ENCODE data around the gene NFE2L2. TPM values are rescaled to one million over a fixed set of nuclear protein-coding genes. Genes with fewer than 3 reads are reported as not detected.

NFE2L2 gene
- total and polyA plus RNA-seq, 9 of the 15 experiments (the other 6 are each of a cell fraction or from before 2014, with no cell fraction given), result 29.3 to 120 (median 59.3) TPM

- H3K9me1 ChIP-seq (ENCODE audit: control insufficient read depth, insufficient read depth, low read length), result no peaks in the 10 kb centered on the region
- in situ Hi-C loops (cut with MboI) (no loop called here), intact Hi-C loops (cut with micrococcal nuclease) (no loop called here)
- ChIA-PET CTCF (ENCODE audit: low intra/inter-chr PET ratio) (no interaction called here), POLR2A (interaction anchor here (0.7 to 1.5 kb wide), 3 partner anchors 39 to 282 kb away, joined by 3 to 6 read pairs (median 6); partner anchors contain the start of gene NFE2L2)
- no peak for TF ChIP-seq BDP1 (IDR thresholded peaks at IDR 0.05; ENCODE audit: insufficient read depth, insufficient read length)
- peak in 2 of 3 experiments; percentile 3 to 7; a peak in 1 of 6 replicates for TF ChIP-seq CTCF (IDR thresholded peaks at IDR 0.05 in 2 of 3, conservative IDR thresholded peaks at IDR 0.05 in 1 of 3; ENCODE audit: insufficient read depth in 2 of 3, low read depth in 1 of 3, low read length in 3 of 3)
- TF ChIP-seq KDM1A (IDR thresholded peaks at IDR 0.05), result 0 out of 4 replicates have a peak, but pooled peaks of 1 of the 2 experiments have one; percentile 13
- no peak for TF ChIP-seq PHB (CRISPR knock-in tag; IDR thresholded peaks at IDR 0.05)
- peak; percentile 39 for TF ChIP-seq CTCFL (IDR thresholded peaks at IDR 0.05; ENCODE audit: borderline replicate concordance, insufficient read depth, low read depth, low read length, poor library complexity, severe bottlenecking)
- H4K20me1 ChIP-seq (replicated peaks; ENCODE audit: control insufficient read depth, insufficient read depth, low read length), result no peaks in the 10 kb centered on the region
- no peaks in the 10 kb centered on the region for H3K9me3 ChIP-seq (replicated peaks; ENCODE audit: control insufficient read depth, insufficient read depth, low read depth, low read length)
- no peak overlapping the region for H3K27ac ChIP-seq (ENCODE audit: extremely low read depth, low read depth, low read length)
- H3K9ac ChIP-seq (ENCODE audit: insufficient read depth in 1 of 2, low read depth in 2 of 2, low read length in 2 of 2), result no peak overlapping the region
- DNase-seq (ENCODE audit: extremely low read depth in 1 of 4, low spot score in 3 of 4) (no peak), ATAC-seq (peak; percentile 52; the same call in 2 of the 3 replicates), FAIRE-seq (no peak)
- no peak overlapping the region for H3K4me2 ChIP-seq (ENCODE audit: insufficient read depth, low read length)
- no peak overlapping the region for H3K4me3 ChIP-seq
- H3K79me2 ChIP-seq (ENCODE audit: control insufficient read depth, insufficient read depth, low read length), result no peaks in the 10 kb centered on the region
- H3K4me1 ChIP-seq (replicated peaks in 1 of 2; ENCODE audit: control insufficient read depth in 2 of 2, insufficient read depth in 2 of 2, low read length in 2 of 2), result peaks cover 0 to 2% of the 10 kb centered on the region in 2 experiments; a peak in 1 of 5 replicates
- H3K27me3 ChIP-seq (ENCODE audit: control insufficient read depth in 2 of 2, insufficient read depth in 2 of 2, low read length in 2 of 2), result no peaks in the 10 kb centered on the region
- no peak overlapping the region for H2AFZ ChIP-seq (ENCODE audit: low read depth, low read length)
- no TSS peak for BruUV-seq (replicated peaks)
- no peaks in the 10 kb centered on the region for H3K36me3 ChIP-seq (ENCODE audit: control insufficient read depth, insufficient read depth, low read length)
These were observed 39.4 kb upstream of the NFE2L2 start for GRCh38 chr2:177303939-177304338.

Data from K562 (cell line).